SK-N-SH (cell line): ENCODE data around the gene CCT2. TPM values are rescaled to one million over a fixed set of nuclear protein-coding genes. Genes with fewer than 3 reads are reported as not detected.

Experiments used
- CTCF ChIA-PET: fragments of 300-600, 350-600 bp; formaldehyde crosslinking; extraction: SDS; loops from one replicate; lab custom pipeline; 2021; lab: Yijun Ruan, JAX
- POLR2A ChIA-PET: fragments of 350-600 bp; sonication (Branson Sonifier 250); formaldehyde crosslinking; extraction: SDS; loops from one replicate; lab custom pipeline; 2020; ENCODE audit warnings: antibody characterized with exemption, inconsistent platforms; lab: Yijun Ruan, JAX
- DNase-seq: peaks from one replicate; pipeline ENCODE4 v3.0.0; 2012
- H2AFZ ChIP-seq: fragments of 200-600 bp; sonication (generic); 2 replicates; pipeline ENCODE4 v1.8.1; 2016; ENCODE audit warnings: antibody characterized with exemption, mild to moderate bottlenecking, low read depth
- H3F3A ChIP-seq: fragments of 200-600 bp; sonication (generic); replicated peaks from 2 replicates; pipeline ENCODE3; 2016; ENCODE audit warnings: antibody characterized with exemption, mild to moderate bottlenecking; ENCODE audit not compliant: insufficient read depth
- H3K27ac ChIP-seq, 2 experiments: fragments of 200-500 bp in 1 of 2; fragments of 200-600 bp in 1 of 2; sonication (Bioruptor generic) in 1 of 2; sonication (generic), shearing (Covaris generic) in 1 of 2; 2 replicates each; pipeline versions ENCODE4 v1.5.1 to v1.6.1; 2014 to 2016; ENCODE audit warnings: low read depth in 2 of 2, inconsistent platforms in 1 of 2, low read length in 1 of 2, mild to moderate bottlenecking in 1 of 2, mixed read lengths in 1 of 2
- H3K27me3 ChIP-seq: fragments of 200-600 bp; sonication (generic), shearing (Covaris generic); 2 replicates; pipeline ENCODE4 v1.6.1; 2016; ENCODE audit warnings: mixed run types; ENCODE audit not compliant: insufficient read depth
- H3K36me3 ChIP-seq, 2 experiments: fragments of 200-500 bp in 1 of 2; fragments of 200-600 bp in 1 of 2; sonication (Bioruptor generic) in 1 of 2; sonication (generic) in 1 of 2; replicated peaks in 1 of 2; 2 replicates each; pipeline versions ENCODE3 to v1.5.1; 2014 to 2016; ENCODE audit warnings: low read length in 1 of 2, mild to moderate bottlenecking in 1 of 2; ENCODE audit not compliant: insufficient read depth in 2 of 2, control insufficient read depth in 1 of 2
- H3K4me1 ChIP-seq, 2 experiments: fragments of 200-500 bp in 1 of 2; fragments of 200-600 bp in 1 of 2; sonication (Bioruptor generic) in 1 of 2; sonication (generic), shearing (Covaris generic) in 1 of 2; 2 replicates each; pipeline versions ENCODE4 v1.5.1 to v1.6.1; 2014 to 2016; ENCODE audit warnings: low read depth in 1 of 2, low read length in 1 of 2, mixed run types in 1 of 2; ENCODE audit not compliant: insufficient read depth in 2 of 2, control insufficient read depth in 1 of 2
- H3K4me2 ChIP-seq: fragments of 200-600 bp; sonication (generic), shearing (Covaris generic); 2 replicates; pipeline ENCODE4 v1.6.1; 2017; ENCODE audit warnings: mixed run types
- H3K4me3 ChIP-seq, 2 experiments: fragments of 200-500 bp in 1 of 2; fragments of 200-600 bp in 1 of 2; sonication (Bioruptor generic) in 1 of 2; sonication (generic), shearing (Covaris generic) in 1 of 2; 2 replicates each; pipeline versions ENCODE4 v1.5.1 to v1.8.1; 2014 to 2016; ENCODE audit warnings: low read depth in 2 of 2, inconsistent platforms in 1 of 2, low read length in 1 of 2, mild to moderate bottlenecking in 1 of 2, mixed read lengths in 1 of 2, moderate library complexity in 1 of 2
- H3K79me2 ChIP-seq: fragments of 200-600 bp; sonication (generic); 2 replicates; pipeline ENCODE4 v1.8.1; 2017; ENCODE audit warnings: mild to moderate bottlenecking; ENCODE audit not compliant: insufficient read depth
- H3K9ac ChIP-seq: fragments of 200-600 bp; sonication (generic); 2 replicates; pipeline ENCODE4 v1.6.1; 2017; ENCODE audit warnings: mixed run types
- H3K9me2 ChIP-seq: fragments of 200-600 bp; sonication (generic); 2 replicates; pipeline ENCODE4 v1.6.1; 2017; ENCODE audit warnings: mixed run types
- H3K9me3 ChIP-seq: fragments of 200-600 bp; sonication (generic); 2 replicates; pipeline ENCODE4 v1.6.1; 2017; ENCODE audit warnings: mixed run types, mild to moderate bottlenecking, moderate library complexity
- H4K20me1 ChIP-seq: fragments of 200-600 bp; sonication (generic); 2 replicates; pipeline ENCODE4 v1.6.1; 2017; ENCODE audit warnings: mild to moderate bottlenecking, mixed run types; ENCODE audit not compliant: insufficient read depth
- CTCF ChIP-seq: fragments of 200-600 bp; sonication (generic); IDR thresholded peaks from 2 replicates; pipeline ENCODE4 v1.6.1; 2017; ENCODE audit warnings: antibody characterized with exemption, mild to moderate bottlenecking, moderate library complexity
- ELF1 ChIP-seq: IDR thresholded peaks from 2 replicates; pipeline ENCODE4 v1.4.0; 2012
- EP300 ChIP-seq, 2 experiments: IDR thresholded peaks; 2 replicates each; pipeline versions ENCODE4 v1.4.0 to v1.6.1; 2012; ENCODE audit warnings: borderline replicate concordance in 1 of 2, low read depth in 1 of 2, low read length in 1 of 2
- FOSL2 ChIP-seq: IDR thresholded peaks from 2 replicates; pipeline ENCODE4 v1.4.0; 2012; ENCODE audit warnings: low read depth, mild to moderate bottlenecking, moderate library complexity, borderline replicate concordance
- IRF3 ChIP-seq: fragments of 150-350 bp; IDR thresholded peaks from 2 replicates; pipeline ENCODE4 v1.6.1; 2016; ENCODE audit warnings: mild to moderate bottlenecking, low read depth, low read length
- JUND ChIP-seq: IDR thresholded peaks from 2 replicates; pipeline ENCODE4 v1.4.0; 2012
- MAX ChIP-seq: IDR thresholded peaks from 2 replicates; pipeline ENCODE4 v1.4.0; 2012; ENCODE audit warnings: low read depth
- MEF2A ChIP-seq: IDR thresholded peaks from 2 replicates; pipeline ENCODE4 v1.4.0; 2012; ENCODE audit warnings: low read depth, borderline replicate concordance
- POLR2AphosphoS5 ChIP-seq: IDR thresholded peaks from 2 replicates; pipeline ENCODE4 v1.6.1; 2012; ENCODE audit warnings: low read depth, low read length
- RFX5 ChIP-seq: IDR thresholded peaks from 2 replicates; pipeline ENCODE4 v1.6.1; 2012; ENCODE audit warnings: mild to moderate bottlenecking, improper control_type of control experiment, low read length
- RXRA ChIP-seq: IDR thresholded peaks from 2 replicates; pipeline ENCODE4 v1.4.0; 2012; ENCODE audit warnings: low read depth, mild to moderate bottlenecking, borderline replicate concordance
- SIN3A ChIP-seq: IDR thresholded peaks from 2 replicates; pipeline ENCODE4 v1.6.1; 2012; ENCODE audit warnings: low read depth, mild to moderate bottlenecking, low read length, moderate library complexity, borderline replicate concordance
- SMC3 ChIP-seq: IDR thresholded peaks from 2 replicates; pipeline ENCODE4 v1.6.1; 2012; ENCODE audit warnings: low read depth, low read length, improper control_type of control experiment
- TCF12 ChIP-seq: IDR thresholded peaks from 2 replicates; pipeline ENCODE4 v1.4.0; 2012
- TEAD4 ChIP-seq: IDR thresholded peaks from 2 replicates; pipeline ENCODE4 v1.4.0; 2012; ENCODE audit warnings: mild to moderate bottlenecking, borderline replicate concordance; ENCODE audit not compliant: insufficient read depth
- USF1 ChIP-seq: IDR thresholded peaks from 2 replicates; pipeline ENCODE4 v1.4.0; 2012; ENCODE audit warnings: low read depth, borderline replicate concordance
- YY1 ChIP-seq: IDR thresholded peaks from 2 replicates; pipeline ENCODE4 v1.4.0; 2012; ENCODE audit warnings: low read depth, mild to moderate bottlenecking
- WGBS: methylation state at CpG from one replicate; pipeline ENCODE4 v1.1.6; 2017; ENCODE audit warnings: low lambda C conversion rate; 5-methylcytosine and 5-hydroxymethylcytosine counted together
- polyA plus RNA-seq, 3 experiments: library from polyadenylated mRNA; depleted of rRNA; stranded (reverse); fragments of >200 nt; gene quantifications; 2 replicates each; pipeline ENCODE4 v1.2.3, GENCODE V29; 2012

Gene CCT2
- polyA plus RNA-seq, 1 of the 3 experiments (the other 2 are of a cell fraction), result 181 TPM

GRCh38 chr12:69555461-69555860 lies 29.8 kb upstream of the CCT2 start:
- Histone ChIP-seq H3K27me3 (no peaks in the 10 kb centered on the region), H3K9me2 (no peaks in the 10 kb centered on the region), H4K20me1 (no peaks in the 10 kb centered on the region), H3K9ac (no peak overlapping the region; the same call in 1 of the 2 replicates), H3K36me3 (peaks cover 0 to 18% of the 10 kb centered on the region in 2 experiments), H3K27ac (peak overlapping the region in 1 of 2 experiments; percentile 70; a peak in 2 of 4 replicates), H2AFZ (no peak overlapping the region), H3K4me1 (peaks cover 0 to 7% of the 10 kb centered on the region in 2 experiments; a peak in 2 of 4 replicates), H3K4me2 (no peak overlapping the region), H3F3A (peaks cover 24% of the 10 kb centered on the region), H3K4me3 (no peak overlapping the region), H3K9me3 (no peaks in the 10 kb centered on the region), H3K79me2 (peaks cover 56% of the 10 kb centered on the region)
- DNase-seq, result no peak
- TF ChIP-seq MEF2A (no peak), TEAD4 (peak; percentile 63; the same call in 1 of the 2 replicates), EP300 (IDR thresholded peaks at IDR 0.05; ENCODE audit: borderline replicate concordance in 1 of 2, low read depth in 1 of 2, low read length in 1 of 2) (peak in 1 of 2 experiments; percentile 32; a peak in 1 of 4 replicates), IRF3 (no peak), JUND (peak; percentile 83), TCF12 (peak; percentile 86), MAX (peak; percentile 86), FOSL2 (peak; percentile 79; the same call in 1 of the 2 replicates)
- 23% methylated on average over 6 of the region's 6 CpGs for WGBS
- POLR2A ChIA-PET, result no interaction called here
- CTCF ChIA-PET, result interaction anchor here (9.6 kb wide), 1 partner anchor 16 kb away, joined by 66 read pairs; no protein-coding TSS in a partner anchor

- Histone ChIP-seq H3K79me2 (peaks cover 63% of the 10 kb centered on the region), H3K4me2 (no peak overlapping the region), H3K27me3 (no peaks in the 10 kb centered on the region), H3K9me3 (no peaks in the 10 kb centered on the region), H3K9me2 (no peaks in the 10 kb centered on the region), H3K4me1 (peaks cover 0 to 7% of the 10 kb centered on the region in 2 experiments; a peak in 2 of 4 replicates), H3K4me3 (no peak overlapping the region), H4K20me1 (no peaks in the 10 kb centered on the region), H3K9ac (no peak overlapping the region), H2AFZ (no peak overlapping the region), H3K27ac (peak overlapping the region in 1 of 2 experiments; percentile 70; a peak in 2 of 4 replicates), H3F3A (peaks cover 24% of the 10 kb centered on the region), H3K36me3 (peaks cover 0 to 18% of the 10 kb centered on the region in 2 experiments)
- 86% methylated on average over 9 of the region's 9 CpGs for WGBS
- TF ChIP-seq SIN3A, result no peak
- no peak for TF ChIP-seq SMC3
- no peak for TF ChIP-seq YY1
- TF ChIP-seq RFX5, result no peak
- no peak for TF ChIP-seq JUND
- no peak for TF ChIP-seq EP300 (IDR thresholded peaks at IDR 0.05; ENCODE audit: borderline replicate concordance in 1 of 2, low read depth in 1 of 2, low read length in 1 of 2)
- no peak for TF ChIP-seq CTCF
- no peak for TF ChIP-seq IRF3
- TF ChIP-seq POLR2AphosphoS5, result no peak
- no peak for TF ChIP-seq TCF12
- TF ChIP-seq ELF1, result no peak
- TF ChIP-seq RXRA, result no peak
- TF ChIP-seq FOSL2, result no peak
- TF ChIP-seq USF1, result no peak
- ChIA-PET POLR2A (no interaction called here), CTCF (interaction anchor here (9.6 kb wide), 1 partner anchor 15 kb away, joined by 66 read pairs; no protein-coding TSS in a partner anchor)
- DNase-seq, result no peak
These were observed 28.9 kb upstream of the CCT2 start for GRCh38 chr12:69556383-69556782.
